ENCODE data around the gene DYRK1A.

Gene DYRK1A

DNA sequence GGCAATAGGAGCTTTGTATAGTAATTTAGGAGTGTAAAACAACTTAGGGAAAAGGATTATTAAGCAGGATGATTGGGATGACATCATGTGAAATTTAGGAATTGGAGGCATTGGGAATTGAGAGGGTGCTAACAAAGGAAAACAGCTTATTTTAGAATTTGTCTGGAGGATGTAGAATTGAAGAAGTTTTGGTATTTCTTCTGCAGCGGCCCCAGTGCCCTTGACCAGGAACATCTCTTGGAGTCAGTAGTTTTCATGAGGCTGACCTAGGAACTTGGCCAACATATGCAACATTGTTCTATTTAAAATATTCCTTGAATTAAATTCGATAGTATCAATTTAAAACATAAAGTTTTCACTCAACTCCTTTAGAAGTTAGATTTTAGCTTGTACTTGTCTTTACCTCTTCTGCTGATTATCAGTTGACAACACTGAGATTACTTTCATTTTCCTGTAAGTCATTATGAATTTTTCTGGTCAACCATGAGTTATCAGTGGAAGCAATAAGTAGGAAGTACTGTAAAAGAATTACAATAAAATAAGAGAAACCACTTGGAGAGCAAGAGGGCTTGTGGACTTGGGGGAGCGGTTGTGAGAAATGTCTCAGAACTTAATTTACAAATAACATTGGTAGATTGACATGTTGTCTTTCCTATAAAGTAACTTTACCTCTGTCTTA is 52.8 kb downstream of the DYRK1A start:
- no peak for DNase-seq (ENCODE audit: low read depth)

DNA sequence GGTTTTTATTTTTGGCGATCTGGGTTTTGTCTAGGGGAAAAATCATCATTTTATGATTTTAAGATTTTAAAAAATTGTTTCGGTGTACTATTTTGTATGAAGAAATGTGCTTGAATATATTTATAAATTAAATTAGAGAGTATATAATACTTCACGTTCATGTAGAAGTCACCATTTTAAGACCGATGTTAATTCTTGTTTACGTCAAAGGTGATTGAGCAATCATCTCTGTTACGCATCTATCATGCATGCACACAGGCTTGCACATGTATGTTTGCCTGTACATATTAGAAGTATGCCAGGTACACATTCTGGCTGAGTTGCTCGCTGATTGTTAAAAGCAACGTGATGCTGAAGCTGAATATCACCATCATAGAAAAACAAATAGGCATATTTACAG is 54.7 kb downstream of the DYRK1A start:
- no peak for DNase-seq (ENCODE audit: low read depth)

DNA sequence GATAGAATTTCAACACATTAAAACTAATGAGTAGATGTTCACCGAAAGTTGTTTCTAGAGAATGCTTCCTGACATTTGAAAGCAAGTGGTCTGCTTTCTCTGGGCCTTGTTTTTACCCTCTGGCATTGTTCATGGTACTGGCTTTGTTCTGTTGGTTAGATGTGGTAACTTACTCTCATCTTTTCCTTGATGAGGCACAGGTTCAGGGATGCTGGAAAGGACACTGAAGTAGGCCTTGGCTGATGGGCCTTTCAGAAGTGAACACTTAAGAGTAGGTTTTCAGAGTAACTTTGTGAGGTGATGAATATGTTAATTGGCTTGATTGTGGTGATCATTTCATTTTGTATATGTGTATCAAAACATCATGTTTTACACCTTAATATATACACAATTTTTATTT is 55.8 kb downstream of the DYRK1A start:
- DNase-seq (ENCODE audit: low read depth): no peak

DNA sequence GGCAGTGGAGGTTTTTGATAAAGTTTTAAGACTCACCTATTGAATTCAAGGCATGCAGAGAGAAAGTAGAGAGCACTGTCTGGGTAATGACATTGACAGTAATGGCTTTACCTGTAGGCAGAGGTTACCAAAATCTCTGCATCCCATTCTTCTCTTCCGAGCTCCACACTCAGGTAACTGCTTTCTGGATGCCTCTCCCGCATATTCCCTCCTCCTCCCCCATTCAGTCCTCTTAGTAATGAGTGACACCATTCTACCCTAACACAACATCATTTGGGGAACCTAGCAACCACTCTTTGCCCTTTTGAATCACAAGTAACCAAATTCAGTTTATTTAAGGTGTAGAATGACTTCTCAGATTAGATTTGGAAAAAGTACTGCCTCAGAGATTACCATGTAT is 56.5 kb downstream of the DYRK1A start:
- DNase-seq (ENCODE audit: low read depth): no peak

DNA sequence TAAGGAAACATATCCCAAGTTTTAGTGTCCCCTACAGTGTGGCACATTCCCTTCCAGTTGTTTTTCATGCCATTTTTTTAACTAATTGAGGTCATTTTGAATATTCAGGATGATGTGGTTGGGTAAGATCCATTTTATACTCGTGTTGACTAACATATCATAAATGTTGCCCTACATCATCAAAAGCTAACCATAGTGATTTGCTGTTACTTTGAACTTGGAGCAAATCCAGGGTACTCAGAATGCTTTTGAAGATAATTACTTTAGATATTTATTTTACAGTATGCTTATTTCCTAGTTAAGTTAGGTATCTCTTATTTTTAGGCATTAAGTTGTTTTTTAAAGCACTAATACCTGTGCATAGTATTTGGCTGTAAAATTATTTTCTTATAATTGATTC is 57.8 kb downstream of the DYRK1A start:
- DNase-seq (ENCODE audit: low read depth): no peak

DNA sequence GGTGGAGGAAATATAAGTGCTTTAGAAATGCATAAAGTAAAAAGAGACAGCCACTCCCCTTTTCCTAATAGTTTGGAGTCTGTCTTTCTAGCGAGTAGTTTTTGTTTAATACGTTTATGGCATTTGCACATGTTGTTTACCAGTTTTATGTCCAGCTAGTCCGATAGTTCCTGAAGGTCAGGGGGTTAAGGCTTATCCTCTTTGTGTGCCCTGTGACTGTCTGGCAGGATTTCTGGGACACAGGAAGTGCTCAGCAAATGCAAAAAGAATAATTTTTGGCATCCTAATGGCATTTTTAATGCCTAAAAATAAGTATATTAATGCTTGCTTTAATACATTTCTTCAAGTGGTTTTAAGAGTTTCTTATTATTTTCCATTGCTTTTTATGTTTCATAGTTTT is 58.4 kb downstream of the DYRK1A start:
- no peak for DNase-seq (ENCODE audit: low read depth)

DNA sequence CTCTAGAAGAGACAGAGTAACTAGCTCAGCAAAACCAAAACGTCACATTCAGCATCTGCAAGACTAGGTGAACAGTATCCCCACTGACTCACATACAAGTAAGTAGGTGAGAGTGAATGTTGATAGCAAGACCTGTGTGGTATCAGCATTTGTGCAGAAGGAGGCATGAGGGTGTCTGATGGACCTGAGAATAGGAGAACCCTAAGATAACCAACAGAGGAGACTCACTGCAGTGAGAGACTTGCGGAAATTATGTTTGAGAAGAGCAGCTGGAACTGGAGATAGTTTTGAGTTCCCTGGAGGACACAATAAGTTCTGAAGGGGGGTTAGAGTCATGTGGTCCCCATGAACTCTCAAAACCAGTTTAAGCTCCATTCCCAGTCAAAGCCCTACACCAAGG is 59.1 kb downstream of the DYRK1A start:
- no peak for DNase-seq (ENCODE audit: low read depth)

DNA sequence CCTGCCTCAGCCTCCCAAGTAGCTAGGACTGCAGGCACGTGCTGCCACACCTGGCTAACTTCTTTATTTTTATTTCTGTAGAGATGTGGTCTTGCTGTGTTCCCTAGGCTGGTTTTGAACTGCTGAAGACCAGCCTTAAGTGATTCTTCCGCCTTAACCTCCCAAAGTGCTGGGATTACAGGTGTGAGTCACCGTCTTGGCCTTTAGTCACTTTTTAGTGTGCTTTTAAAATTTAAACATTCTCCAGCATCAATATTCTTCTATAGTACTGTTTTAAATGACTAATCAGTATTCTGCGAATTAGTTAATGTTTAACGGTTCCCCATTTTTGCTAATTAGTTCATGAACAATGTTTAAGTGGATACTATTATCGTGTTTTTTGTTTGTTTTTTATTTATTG is 60.6 kb downstream of the DYRK1A start:
- no peak for DNase-seq (ENCODE audit: low read depth)

DNA sequence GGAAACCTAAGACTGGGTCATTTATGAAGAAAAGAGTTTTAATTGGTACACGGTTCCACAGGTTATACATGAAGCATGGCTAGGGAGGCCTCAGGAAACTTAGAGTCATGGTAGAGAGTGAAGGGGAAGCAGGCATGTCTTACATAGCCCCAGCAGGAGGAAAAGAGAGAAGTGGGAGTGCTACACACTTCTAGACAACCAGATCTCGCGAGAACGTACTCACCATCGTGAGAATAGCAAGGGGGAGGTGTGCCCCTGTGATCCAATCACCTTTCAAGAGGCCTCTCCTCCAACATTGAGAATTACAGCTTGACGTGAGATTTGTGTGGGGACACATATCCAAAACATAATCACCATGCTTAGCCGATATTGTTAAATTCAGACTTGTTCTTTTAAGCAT is 62.8 kb downstream of the DYRK1A start:
- no peak for DNase-seq (ENCODE audit: low read depth)

DNA sequence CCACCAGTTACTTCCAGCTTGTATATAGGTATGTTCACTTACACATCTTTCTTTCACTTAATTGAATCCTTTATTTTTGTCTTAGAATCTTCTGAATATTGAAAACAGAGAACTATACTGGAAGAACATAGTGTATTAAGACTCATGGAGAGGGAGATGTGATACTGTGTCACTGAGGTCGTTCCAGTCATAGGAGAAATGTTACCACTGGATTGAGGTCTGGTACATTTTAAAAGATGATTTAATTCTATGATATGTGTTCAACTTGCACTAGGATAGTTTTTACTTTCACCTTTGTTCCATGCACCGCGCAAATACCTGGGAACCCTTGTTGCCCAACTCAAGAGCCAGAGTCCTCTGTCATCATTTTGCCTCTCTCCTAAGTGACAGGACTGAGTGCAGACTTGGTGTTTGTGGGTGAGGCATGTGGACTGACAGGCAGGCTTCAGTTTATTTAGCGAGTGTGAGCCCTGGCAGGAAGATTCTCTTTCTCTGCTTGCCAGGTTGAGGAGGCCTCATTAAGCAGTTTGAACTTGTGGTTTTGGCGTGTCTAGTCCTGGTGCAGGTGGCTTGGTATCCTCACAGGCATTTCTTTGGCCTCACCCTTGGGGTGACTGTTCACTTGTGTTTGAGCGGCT is 63.7 kb downstream of the DYRK1A start:
- no peak for DNase-seq (ENCODE audit: low read depth)

DNA sequence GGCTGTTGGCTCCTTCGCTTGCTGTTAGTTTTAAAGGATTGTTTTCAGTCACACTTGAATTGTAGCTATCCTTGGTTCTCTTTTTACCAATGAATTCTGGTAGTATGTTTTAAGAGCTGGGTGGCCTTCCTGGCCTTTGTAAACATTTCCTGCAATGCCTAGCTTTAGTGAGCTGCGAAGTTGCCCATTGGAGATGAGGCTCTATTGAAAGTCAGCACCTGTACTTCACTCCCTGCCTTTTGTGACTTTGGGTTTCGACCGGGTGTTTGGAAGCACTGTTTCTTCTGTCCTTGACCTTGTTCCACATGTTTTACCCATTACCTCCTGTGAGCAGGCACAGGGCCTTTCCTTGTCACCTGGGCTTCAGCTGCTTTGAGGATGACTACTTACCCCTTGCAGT is 64.7 kb downstream of the DYRK1A start:
- DNase-seq (ENCODE audit: low read depth): no peak

DNA sequence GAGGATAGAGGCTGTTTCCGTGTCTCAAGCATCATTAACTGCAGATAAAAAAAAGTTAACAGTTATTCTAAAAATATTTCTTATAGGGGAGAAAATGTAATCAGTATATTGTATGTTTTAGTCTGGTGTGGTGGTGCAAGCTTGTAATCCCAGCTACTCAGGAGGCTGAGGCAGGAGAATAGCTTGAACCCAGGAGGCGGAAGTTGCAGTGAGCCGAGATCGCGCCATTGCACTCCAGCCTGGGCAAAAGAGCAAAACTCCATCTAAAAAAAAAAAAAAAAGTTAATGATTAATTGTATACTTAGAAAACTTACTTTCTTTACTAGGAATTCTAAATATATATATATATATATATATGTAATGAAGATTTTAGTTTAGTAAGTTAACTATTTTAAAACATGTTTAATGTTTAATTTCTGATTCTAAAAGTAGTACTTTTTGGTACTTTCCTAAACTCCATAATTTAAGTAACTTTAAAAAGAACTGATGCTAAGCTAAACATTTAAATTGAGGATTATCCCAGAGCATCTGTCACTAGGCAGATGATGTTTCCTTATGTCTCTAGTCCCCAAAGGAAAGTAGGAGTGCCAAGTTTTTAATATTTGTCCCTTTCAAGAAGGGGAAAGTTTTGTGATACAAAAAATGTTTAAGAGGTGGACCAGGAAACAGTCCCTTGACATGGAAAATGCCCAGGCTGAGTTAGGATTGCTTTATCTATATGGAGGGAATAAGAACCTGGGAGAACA is 66.3 kb downstream of the DYRK1A start:
- DNase-seq (ENCODE audit: low read depth): no peak

DNA sequence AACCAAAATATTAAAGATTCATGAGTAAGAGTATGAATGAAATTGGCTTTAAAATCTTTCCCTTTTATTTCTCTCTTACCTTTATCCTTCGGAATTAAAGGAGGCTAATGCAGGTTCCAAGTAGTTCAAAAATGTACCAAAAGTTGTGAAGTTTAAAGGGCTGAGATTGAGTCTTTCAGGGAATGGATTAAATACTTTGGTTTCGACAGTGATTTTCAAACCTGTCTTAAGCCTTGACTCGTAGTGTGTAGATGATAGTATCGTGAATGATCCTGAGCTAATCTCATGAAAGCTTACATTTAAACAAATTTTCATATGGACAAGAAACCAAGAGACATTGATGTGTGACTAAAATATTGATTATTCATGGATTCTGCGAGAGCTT is 66.9 kb downstream of the DYRK1A start:
- no peak for DNase-seq (ENCODE audit: low read depth)

DNA sequence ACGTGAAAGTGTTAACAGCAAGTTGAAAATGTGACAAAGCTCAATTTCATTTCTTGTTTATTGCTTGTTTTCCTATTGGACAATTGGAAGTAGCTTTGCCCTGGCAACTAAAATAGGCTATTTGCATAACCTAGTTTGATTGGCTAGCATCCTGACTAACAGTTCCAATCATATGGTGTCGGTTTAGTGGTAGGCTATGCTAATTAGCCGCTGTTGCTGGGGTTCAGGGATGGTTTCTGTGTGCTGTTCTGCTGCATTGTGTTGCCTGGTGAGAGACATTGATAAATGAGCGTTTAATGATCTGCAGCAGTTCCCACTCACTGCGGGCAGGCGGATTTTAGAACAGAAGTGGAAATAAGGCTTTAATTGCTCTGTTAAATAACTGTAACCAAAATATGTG is 68.5 kb downstream of the DYRK1A start:
- DNase-seq (ENCODE audit: low read depth): peak; percentile 85

DNA sequence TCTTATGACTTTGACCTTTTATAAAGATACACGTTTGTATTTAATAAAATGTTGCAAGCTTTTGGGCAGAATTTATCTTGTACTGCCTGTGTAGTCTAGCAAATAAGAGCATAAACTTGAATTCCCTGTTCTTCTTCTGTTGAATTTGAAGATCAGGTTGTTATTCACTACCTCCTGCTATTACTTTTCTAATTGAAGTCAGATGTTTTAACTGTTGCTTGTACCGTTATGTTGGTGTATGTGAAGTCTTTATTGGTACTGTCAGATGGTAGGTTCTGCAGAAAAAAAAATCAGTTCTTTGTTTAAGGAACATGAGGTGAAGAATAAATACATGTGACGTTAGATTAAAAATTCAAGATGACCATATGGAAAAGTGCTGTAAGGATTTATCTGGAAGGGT is 69.1 kb downstream of the DYRK1A start:
- DNase-seq (ENCODE audit: low read depth): no peak

DNA sequence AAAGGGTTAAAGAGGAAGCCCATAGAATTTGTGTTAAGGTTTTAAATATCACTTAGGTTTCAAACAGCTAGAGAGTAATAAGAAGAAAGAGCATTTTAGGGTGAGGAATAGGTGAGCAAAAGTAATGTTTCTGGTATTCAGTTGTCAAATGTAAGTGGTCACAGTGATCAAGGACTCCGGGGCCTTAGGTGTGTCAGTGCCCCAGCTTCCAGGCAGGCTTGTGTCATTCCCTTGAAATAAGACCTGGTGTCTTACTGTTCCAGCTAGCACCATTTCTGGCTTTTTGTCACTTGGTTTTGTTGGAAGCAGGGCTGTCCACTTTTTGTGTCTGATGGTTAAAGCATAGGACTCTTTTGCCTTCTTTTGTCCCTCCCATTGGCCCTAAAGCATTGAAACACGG is 69.6 kb downstream of the DYRK1A start:
- no peak for DNase-seq (ENCODE audit: low read depth)

DNA sequence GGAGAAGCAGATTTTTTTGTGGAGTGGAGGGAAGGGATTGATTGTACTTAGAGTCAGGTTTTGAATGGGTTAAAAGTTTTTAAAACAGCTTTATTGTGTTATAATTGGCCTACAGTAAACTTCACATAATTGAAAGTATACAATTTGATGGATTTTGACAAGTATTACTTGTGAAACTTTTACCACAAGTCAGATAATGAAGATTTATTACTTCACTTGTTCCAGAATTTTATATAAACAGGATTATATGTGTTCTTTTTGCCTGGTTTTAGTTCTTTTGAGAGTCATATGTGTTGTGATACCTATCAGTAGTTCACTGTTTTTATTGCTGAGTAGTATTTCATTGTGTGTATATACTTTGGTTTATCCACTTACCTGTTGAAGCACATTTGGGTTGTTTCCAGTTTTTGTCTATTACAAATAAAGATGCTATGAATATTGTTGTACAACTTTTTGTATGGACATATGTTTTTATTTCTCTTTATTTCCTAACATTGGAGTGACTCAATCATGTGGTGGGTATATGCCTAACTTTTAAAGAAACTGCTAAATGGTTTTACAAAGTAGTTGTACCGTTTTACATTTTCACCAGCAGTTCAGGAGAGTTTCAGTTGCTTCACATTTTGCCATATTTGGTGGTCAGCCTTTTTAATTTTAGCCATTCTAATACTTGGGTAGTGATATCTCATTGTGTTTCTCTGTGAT is 71.0 kb downstream of the DYRK1A start:
- no peak for DNase-seq (ENCODE audit: low read depth)

DNA sequence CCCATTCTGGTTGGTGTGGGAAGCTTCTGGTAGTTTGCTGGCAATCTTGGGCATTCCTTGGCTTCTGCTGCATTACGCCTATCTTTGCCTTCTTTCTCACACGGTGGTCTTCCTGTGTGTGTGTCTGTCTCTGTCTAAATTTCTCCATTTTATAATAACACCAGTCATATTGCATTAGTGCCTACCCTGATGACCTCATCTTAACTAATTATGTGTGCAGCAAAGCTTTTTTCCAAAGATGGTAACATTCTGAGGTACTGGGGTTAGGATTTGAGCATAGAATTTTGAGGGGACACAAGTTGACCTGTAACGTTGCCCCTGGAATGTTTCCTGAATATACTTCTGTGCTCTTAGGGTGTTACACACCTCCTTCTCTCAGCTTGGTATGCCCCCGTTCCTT is 77.1 kb downstream of the DYRK1A start:
- DNase-seq (ENCODE audit: low read depth): no peak

DNA sequence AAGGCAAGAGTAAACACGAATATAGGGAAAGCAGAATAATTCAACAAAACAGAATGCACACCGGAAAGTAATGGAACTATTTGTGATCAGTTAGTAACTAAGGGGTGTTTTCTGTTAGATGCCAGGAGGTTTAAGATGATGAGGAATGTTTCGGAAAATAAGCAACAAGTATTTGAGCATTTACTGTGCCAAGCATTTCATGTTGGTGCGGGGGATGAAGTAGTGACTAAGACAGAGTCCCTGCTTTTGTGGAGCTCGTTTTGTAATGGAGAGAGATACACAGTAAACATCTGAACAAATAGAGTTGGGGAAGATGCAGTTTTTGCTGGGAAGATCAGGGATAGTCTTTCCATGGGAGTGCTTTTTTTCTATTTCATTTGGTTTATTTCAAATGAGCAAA is 78.7 kb downstream of the DYRK1A start:
- no peak for DNase-seq (ENCODE audit: low read depth)

DNA sequence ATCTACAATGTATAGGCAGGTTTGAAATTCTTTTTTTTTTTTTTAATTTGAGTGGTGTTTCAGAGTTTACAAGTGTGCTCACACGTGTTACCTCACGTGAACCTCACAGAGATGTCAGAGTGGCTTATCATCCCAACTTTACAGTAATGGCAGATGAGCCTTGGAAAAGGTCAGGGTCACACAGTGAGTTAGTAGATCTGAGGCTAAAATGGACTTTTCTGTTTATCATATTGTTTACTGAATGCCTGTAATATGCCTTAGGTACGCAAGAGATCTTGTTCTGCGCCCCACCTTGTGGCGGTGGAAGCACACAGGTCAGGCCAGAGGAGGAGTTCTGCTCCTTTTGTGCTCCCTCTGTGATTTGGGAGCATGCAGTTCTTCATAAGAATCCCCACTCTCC is 80.0 kb downstream of the DYRK1A start:
- DNase-seq (ENCODE audit: low read depth): no peak

DNA sequence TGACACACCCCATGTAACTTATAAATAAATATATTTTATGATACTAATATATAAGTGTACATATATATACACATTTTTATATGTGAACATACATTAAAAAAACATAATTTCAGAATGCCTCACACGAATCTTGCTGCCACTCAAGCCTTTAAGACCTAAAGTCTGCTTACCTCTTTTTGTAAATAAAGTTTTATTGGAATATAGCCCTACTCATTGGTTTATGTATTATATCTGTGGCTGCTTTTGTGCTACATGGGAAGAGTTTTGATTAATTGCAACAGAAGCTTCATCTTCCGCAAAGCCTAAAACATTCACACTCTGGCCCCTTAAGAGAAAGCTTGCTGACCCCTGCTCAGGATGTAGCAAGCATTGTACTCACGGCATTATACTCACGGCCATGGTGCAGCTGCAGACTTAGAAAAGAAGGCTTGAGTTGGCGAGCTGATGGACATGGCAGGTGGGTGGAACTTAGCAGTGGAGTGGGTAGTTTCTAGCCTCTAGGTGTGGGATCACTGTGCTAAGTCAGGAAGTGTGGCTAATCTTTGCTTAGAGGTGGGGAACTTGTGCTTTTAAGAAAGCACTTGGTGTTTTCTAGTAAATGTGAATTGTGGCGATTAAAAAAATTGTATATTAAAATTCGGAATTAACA is 80.8 kb downstream of the DYRK1A start:
- DNase-seq (ENCODE audit: low read depth): no peak

DNA sequence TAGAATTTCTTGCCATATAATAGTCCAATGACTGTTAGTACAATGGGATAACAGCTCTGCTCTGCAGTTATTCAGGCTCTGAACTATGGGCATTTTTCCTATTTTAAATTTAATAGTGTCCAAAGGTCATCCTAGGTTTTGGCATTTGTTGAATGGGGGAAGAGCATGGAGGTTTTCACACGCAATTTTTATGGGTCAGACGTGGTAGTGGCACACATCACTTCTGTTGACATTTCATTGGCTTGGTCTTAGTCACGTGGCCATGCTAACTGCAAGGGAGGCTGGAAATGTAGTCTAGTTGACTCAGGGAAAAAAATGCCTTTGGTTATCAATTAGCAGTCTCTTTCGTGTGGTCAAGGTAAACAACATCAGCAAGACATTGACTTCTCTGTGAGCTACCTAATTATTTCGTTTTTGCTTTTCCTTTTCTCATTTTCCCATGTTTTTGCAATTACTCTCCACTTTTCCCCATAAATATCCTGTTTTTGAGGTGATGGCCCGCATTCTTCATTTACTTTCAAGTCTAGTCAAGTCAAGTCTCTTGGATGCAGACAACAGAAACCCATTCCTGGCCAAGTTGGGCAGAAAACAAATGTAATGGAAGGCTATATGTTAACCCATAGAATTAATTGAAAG is 82.8 kb downstream of the DYRK1A start:
- DNase-seq (ENCODE audit: low read depth): no peak

Data from stromal cell of bone marrow (primary cell).